Neural cell (in vitro differentiated cells): Measurements from ENCODE around the gene UBXN10.

Source experiments
- CTCF ChIP-seq: fragments of 450-650 bp; IDR thresholded peaks from 2 replicates; pipeline ENCODE4 v1.5.1; 2014; ENCODE audit warnings: antibody characterized with exemption, mild to moderate bottlenecking, moderate library complexity; ENCODE audit not compliant: poor library complexity, severe bottlenecking
- EP300 ChIP-seq: fragments of 450-650 bp; conservative IDR thresholded peaks from 2 replicates; pipeline ENCODE4 v1.6.1; 2014; ENCODE audit warnings: antibody characterized with exemption, mild to moderate bottlenecking, moderate library complexity; ENCODE audit not compliant: poor library complexity, severe bottlenecking
- EZH2 ChIP-seq: fragments of 200-600, 300-800 bp; shearing (Covaris generic), sonication (generic); IDR thresholded peaks from 2 replicates; pipeline ENCODE4 v1.6.1; 2014; ENCODE audit warnings: antibody characterized with exemption, low read length, borderline replicate concordance, mild to moderate bottlenecking; ENCODE audit not compliant: insufficient read depth, poor library complexity, severe bottlenecking
- POLR2AphosphoS5 ChIP-seq: IDR thresholded peaks from 2 replicates; pipeline ENCODE4 v1.6.1; 2012

GRCh38 chr1:20194224-20194623 lies 8.3 kb downstream of the UBXN10 start:
- TF ChIP-seq CTCF (no peak), POLR2AphosphoS5 (no peak), EZH2 (no peak), EP300 (no peak)
